MM.1S (cell line): ENCODE measurements around the gene GPRIN3.

Experiments used
- DNase-seq: peaks from one replicate; pipeline ENCODE4 v3.0.0-alpha.2; 2015
- H2AFZ ChIP-seq: fragments of 300-600 bp; sonication (generic); 2 replicates; pipeline ENCODE4 v1.6.0; 2016; ENCODE audit warnings: antibody characterized with exemption, low read length
- H3F3A ChIP-seq: fragments of 300-600 bp; sonication (generic); 2 replicates; pipeline ENCODE4 v1.6.1; 2016; ENCODE audit warnings: mild to moderate bottlenecking, antibody characterized with exemption, low read length, moderate library complexity, mixed read lengths; ENCODE audit not compliant: insufficient read depth
- H3K27ac ChIP-seq: fragments of 300-600 bp; sonication (generic); 2 replicates; pipeline ENCODE4 v1.5.1; 2016; ENCODE audit warnings: mild to moderate bottlenecking, low read length
- H3K27me3 ChIP-seq: fragments of 300-600 bp; sonication (generic); replicated peaks from 2 replicates; pipeline ENCODE4 v1.6.0; 2016; ENCODE audit warnings: low read length; ENCODE audit not compliant: insufficient read depth
- H3K36me3 ChIP-seq: fragments of 300-600 bp; sonication (generic); replicated peaks from 2 replicates; pipeline ENCODE4 v1.6.1; 2016; ENCODE audit warnings: mild to moderate bottlenecking, low read length, mixed read lengths; ENCODE audit not compliant: insufficient read depth
- H3K4me1 ChIP-seq: fragments of 300-600 bp; sonication (generic); 2 replicates; pipeline ENCODE4 v1.6.1; 2016; ENCODE audit warnings: low read length, mixed read lengths
- H3K4me2 ChIP-seq: fragments of 300-600 bp; sonication (generic); 2 replicates; pipeline ENCODE4 v1.6.0; 2016; ENCODE audit warnings: low read depth, low read length
- H3K4me3 ChIP-seq: fragments of 300-600 bp; sonication (generic); 2 replicates; pipeline ENCODE4 v1.5.1; 2016; ENCODE audit warnings: low read length, mixed read lengths
- H3K79me2 ChIP-seq: fragments of 300-600 bp; sonication (generic); 2 replicates; pipeline ENCODE4 v1.6.1; 2016; ENCODE audit warnings: mixed run types, low read length, mixed read lengths
- H3K9ac ChIP-seq: fragments of 300-600 bp; sonication (generic); 2 replicates; pipeline ENCODE4 v1.6.1; 2016; ENCODE audit warnings: low read length, mixed read lengths
- H3K9me2 ChIP-seq: fragments of 300-600 bp; sonication (generic); replicated peaks from 2 replicates; pipeline ENCODE4 v1.6.1; 2016; ENCODE audit warnings: mild to moderate bottlenecking, low read length, mixed read lengths; ENCODE audit not compliant: insufficient read depth
- H3K9me3 ChIP-seq: fragments of 300-600 bp; sonication (generic); replicated peaks from 2 replicates; pipeline ENCODE4 v1.6.1; 2016; ENCODE audit warnings: mild to moderate bottlenecking, low read length, mixed read lengths; ENCODE audit not compliant: insufficient read depth
- H4K20me1 ChIP-seq: fragments of 300-600 bp; sonication (generic); 2 replicates; pipeline ENCODE4 v1.6.1; 2016; ENCODE audit warnings: mild to moderate bottlenecking, low read length, moderate library complexity, mixed read lengths; ENCODE audit not compliant: insufficient read depth
- CTCF ChIP-seq: fragments of 300-600 bp; sonication (generic); IDR thresholded peaks from 2 replicates; pipeline ENCODE4 v1.5.1; 2016; ENCODE audit warnings: antibody characterized with exemption, low read length, mixed read lengths
- EZH2 ChIP-seq: fragments of 300-600 bp; sonication (generic); optimal IDR thresholded peaks from 2 replicates; pipeline ENCODE3; 2017; ENCODE audit warnings: low read depth, mild to moderate bottlenecking, antibody characterized with exemption, low read length, mixed read lengths
- EZH2phosphoT487 ChIP-seq: fragments of 300-600 bp; sonication (generic); IDR thresholded peaks from 2 replicates; pipeline ENCODE4 v1.6.1; 2018; ENCODE audit warnings: antibody characterized with exemption, low read length

Gene GPRIN3

GRCh38 chr4:89270792-89271191 lies 36.8 kb downstream of the GPRIN3 start:
- DNase-seq, result no peak
- no peak overlapping the region; the same call in 1 of the 2 replicates for H3K4me2 ChIP-seq

GRCh38 chr4:89269121-89269666 lies 38.4 kb downstream of the GPRIN3 start:
- no peak for TF ChIP-seq EZH2
- TF ChIP-seq CTCF, result no peak
- TF ChIP-seq EZH2phosphoT487, result no peak
- no peak overlapping the region for H3K27ac ChIP-seq
- H3K79me2 ChIP-seq, result peaks cover 99% of the 10 kb centered on the region

More at GRCh38 chr4:89270792-89271191, 36.8 kb downstream of the GPRIN3 start:
- Histone ChIP-seq H2AFZ (no peak overlapping the region), H3K4me3 (no peak overlapping the region), H3K79me2 (peaks cover 99% of the 10 kb centered on the region), H3K9ac (no peak overlapping the region), H3K36me3 (peaks cover 16% of the 10 kb centered on the region; the same call in 1 of the 2 replicates), H3K27me3 (no peaks in the 10 kb centered on the region), H4K20me1 (peaks cover 63% of the 10 kb centered on the region), H3K9me3 (no peaks in the 10 kb centered on the region), H3K4me1 (peaks cover 55% of the 10 kb centered on the region), H3K9me2 (no peaks in the 10 kb centered on the region), H3K27ac (no peak overlapping the region; the same call in 1 of the 2 replicates), H3F3A (peaks cover 18% of the 10 kb centered on the region)
- no peak for TF ChIP-seq EZH2phosphoT487
- TF ChIP-seq CTCF, result no peak
- no peak for TF ChIP-seq EZH2

GRCh38 chr4:89268679-89269078 lies 38.9 kb downstream of the GPRIN3 start:
- TF ChIP-seq EZH2phosphoT487, result no peak
- Histone ChIP-seq H4K20me1 (peaks cover 64% of the 10 kb centered on the region), H3K4me2 (no peak overlapping the region), H3K4me3 (no peak overlapping the region), H3K9me3 (no peaks in the 10 kb centered on the region), H3K9ac (no peak overlapping the region), H3K9me2 (no peaks in the 10 kb centered on the region), H3K79me2 (peaks cover 99% of the 10 kb centered on the region), H2AFZ (no peak overlapping the region), H3F3A (peaks cover 32% of the 10 kb centered on the region), H3K4me1 (peaks cover 61% of the 10 kb centered on the region), H3K27ac (no peak overlapping the region), H3K27me3 (no peaks in the 10 kb centered on the region), H3K36me3 (peaks cover 13% of the 10 kb centered on the region; the same call in 1 of the 2 replicates)
- no peak for DNase-seq

More at GRCh38 chr4:89269121-89269666, 38.4 kb downstream of the GPRIN3 start:
- Histone ChIP-seq H3K27me3 (no peaks in the 10 kb centered on the region), H3K4me3 (no peak overlapping the region), H2AFZ (no peak overlapping the region), H4K20me1 (peaks cover 66% of the 10 kb centered on the region), H3K4me1 (peaks cover 62% of the 10 kb centered on the region), H3K9me3 (no peaks in the 10 kb centered on the region), H3K36me3 (peaks cover 14% of the 10 kb centered on the region; the same call in 1 of the 2 replicates), H3K9ac (no peak overlapping the region), H3F3A (peaks cover 31% of the 10 kb centered on the region), H3K4me2 (no peak overlapping the region), H3K9me2 (no peaks in the 10 kb centered on the region)
- no peak for DNase-seq

GRCh38 chr4:89267846-89268245 lies 39.8 kb downstream of the GPRIN3 start:
- H3K79me2 ChIP-seq, result peaks cover 99% of the 10 kb centered on the region
- H3K27ac ChIP-seq, result no peak overlapping the region
- H3K27me3 ChIP-seq, result no peaks in the 10 kb centered on the region
- DNase-seq, result no peak
- H4K20me1 ChIP-seq, result peaks cover 67% of the 10 kb centered on the region
- no peak overlapping the region for H3K4me2 ChIP-seq
- H3F3A ChIP-seq, result peaks cover 32% of the 10 kb centered on the region
- no peak overlapping the region for H3K4me3 ChIP-seq
- peaks cover 13% of the 10 kb centered on the region; the same call in 1 of the 2 replicates for H3K36me3 ChIP-seq
- peaks cover 65% of the 10 kb centered on the region for H3K4me1 ChIP-seq
- TF ChIP-seq EZH2 (no peak), EZH2phosphoT487 (no peak), CTCF (no peak)
- H3K9me2 ChIP-seq, result no peaks in the 10 kb centered on the region
- H3K9ac ChIP-seq, result no peak overlapping the region
- no peaks in the 10 kb centered on the region for H3K9me3 ChIP-seq
- no peak overlapping the region for H2AFZ ChIP-seq
